ENCODE results near the gene APOA5. TPM values are rescaled to one million over a fixed set of nuclear protein-coding genes. Genes with fewer than 3 reads are reported as not detected.

APOA5 gene
- total and polyA plus RNA-seq, 2 of the 13 experiments (the other 11 are each of a cell fraction or from before 2014, with no cell fraction given), result 44.0 to 49.1 TPM

DNA sequence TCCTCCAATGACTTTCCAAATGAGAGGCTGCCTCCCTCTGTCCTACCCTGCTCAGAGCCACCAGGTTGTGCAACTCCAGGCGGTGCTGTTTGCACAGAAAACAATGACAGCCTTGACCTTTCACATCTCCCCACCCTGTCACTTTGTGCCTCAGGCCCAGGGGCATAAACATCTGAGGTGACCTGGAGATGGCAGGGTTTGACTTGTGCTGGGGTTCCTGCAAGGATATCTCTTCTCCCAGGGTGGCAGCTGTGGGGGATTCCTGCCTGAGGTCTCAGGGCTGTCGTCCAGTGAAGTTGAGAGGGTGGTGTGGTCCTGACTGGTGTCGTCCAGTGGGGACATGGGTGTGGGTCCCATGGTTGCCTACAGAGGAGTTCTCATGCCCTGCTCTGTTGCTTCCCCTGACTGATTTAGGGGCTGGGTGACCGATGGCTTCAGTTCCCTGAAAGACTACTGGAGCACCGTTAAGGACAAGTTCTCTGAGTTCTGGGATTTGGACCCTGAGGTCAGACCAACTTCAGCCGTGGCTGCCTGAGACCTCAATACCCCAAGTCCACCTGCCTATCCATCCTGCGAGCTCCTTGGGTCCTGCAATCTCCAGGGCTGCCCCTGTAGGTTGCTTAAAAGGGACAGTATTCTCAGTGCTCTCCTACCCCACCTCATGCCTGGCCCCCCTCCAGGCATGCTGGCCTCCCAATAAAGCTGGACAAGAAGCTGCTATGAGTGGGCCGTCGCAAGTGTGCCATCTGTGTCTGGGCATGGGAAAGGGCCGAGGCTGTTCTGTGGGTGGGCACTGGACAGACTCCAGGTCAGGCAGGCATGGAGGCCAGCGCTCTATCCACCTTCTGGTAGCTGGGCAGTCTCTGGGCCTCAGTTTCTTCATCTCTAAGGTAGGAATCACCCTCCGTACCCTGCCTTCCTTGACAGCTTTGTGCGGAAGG, 40.9 kb upstream of the APOA5 start (continued):
- 0 out of 2 replicates have a peak, but pooled peaks have one; percentile 83 for TF ChIP-seq ZNF101 (CRISPR knock-in tag; IDR thresholded peaks at IDR 0.05; ENCODE audit: borderline replicate concordance, low read depth)
- TF ChIP-seq, protein P1, sequence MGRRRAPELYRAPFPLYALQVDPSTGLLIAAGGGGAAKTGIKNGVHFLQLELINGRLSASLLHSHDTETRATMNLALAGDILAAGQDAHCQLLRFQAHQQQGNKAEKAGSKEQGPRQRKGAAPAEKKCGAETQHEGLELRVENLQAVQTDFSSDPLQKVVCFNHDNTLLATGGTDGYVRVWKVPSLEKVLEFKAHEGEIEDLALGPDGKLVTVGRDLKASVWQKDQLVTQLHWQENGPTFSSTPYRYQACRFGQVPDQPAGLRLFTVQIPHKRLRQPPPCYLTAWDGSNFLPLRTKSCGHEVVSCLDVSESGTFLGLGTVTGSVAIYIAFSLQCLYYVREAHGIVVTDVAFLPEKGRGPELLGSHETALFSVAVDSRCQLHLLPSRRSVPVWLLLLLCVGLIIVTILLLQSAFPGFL (CRISPR knock-in tag; IDR thresholded peaks at IDR 0.05), result no peak
- no peak for TF ChIP-seq ZNF382 (CRISPR knock-in tag; IDR thresholded peaks at IDR 0.05; ENCODE audit: borderline replicate concordance)
- TF ChIP-seq SUZ12 (IDR thresholded peaks at IDR 0.05; ENCODE audit: low read depth, low read length), result no peak
- TF ChIP-seq CREM (IDR thresholded peaks at IDR 0.05), result peak; percentile 87
- TF ChIP-seq CREM (CRISPR knock-in tag; IDR thresholded peaks at IDR 0.05), result no peak
- no peak for TF ChIP-seq CCAR2 (optimal IDR thresholded peaks at IDR 0.05; ENCODE audit: low read depth, low read length)
- TF ChIP-seq GTF2F1 (IDR thresholded peaks at IDR 0.05; ENCODE audit: low read length), result no peak
- TF ChIP-seq ZKSCAN8 (CRISPR knock-in tag; IDR thresholded peaks at IDR 0.05; ENCODE audit: borderline replicate concordance), result peak; percentile 96; the same call in 1 of the 2 replicates
- peak; percentile 70; the same call in 1 of the 2 replicates for TF ChIP-seq PITX1 (CRISPR knock-in tag; IDR thresholded peaks at IDR 0.05)
- peak; percentile 29; the same call in 1 of the 2 replicates for TF ChIP-seq MAZ (IDR thresholded peaks at IDR 0.05; ENCODE audit: borderline replicate concordance, low read depth, low read length)
- peak; percentile 95 for TF ChIP-seq MAZ (CRISPR knock-in tag; IDR thresholded peaks at IDR 0.05; ENCODE audit: low read depth)
- TF ChIP-seq, protein P2, sequence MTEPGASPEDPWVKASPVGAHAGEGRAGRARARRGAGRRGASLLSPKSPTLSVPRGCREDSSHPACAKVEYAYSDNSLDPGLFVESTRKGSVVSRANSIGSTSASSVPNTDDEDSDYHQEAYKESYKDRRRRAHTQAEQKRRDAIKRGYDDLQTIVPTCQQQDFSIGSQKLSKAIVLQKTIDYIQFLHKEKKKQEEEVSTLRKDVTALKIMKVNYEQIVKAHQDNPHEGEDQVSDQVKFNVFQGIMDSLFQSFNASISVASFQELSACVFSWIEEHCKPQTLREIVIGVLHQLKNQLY (CRISPR knock-in tag; IDR thresholded peaks at IDR 0.05), result peak; percentile 94
- peak; percentile 20; the same call in 1 of the 2 replicates for TF ChIP-seq ZNF709 (CRISPR knock-in tag; IDR thresholded peaks at IDR 0.05)
- peak; percentile 91 for TF ChIP-seq KDM6A (CRISPR knock-in tag; IDR thresholded peaks at IDR 0.05; ENCODE audit: low read depth)
- no peak for TF ChIP-seq SMARCE1 (IDR thresholded peaks at IDR 0.05; ENCODE audit: borderline replicate concordance)
- TF ChIP-seq, protein P3, sequence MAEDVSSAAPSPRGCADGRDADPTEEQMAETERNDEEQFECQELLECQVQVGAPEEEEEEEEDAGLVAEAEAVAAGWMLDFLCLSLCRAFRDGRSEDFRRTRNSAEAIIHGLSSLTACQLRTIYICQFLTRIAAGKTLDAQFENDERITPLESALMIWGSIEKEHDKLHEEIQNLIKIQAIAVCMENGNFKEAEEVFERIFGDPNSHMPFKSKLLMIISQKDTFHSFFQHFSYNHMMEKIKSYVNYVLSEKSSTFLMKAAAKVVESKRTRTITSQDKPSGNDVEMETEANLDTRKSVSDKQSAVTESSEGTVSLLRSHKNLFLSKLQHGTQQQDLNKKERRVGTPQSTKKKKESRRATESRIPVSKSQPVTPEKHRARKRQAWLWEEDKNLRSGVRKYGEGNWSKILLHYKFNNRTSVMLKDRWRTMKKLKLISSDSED (CRISPR knock-in tag; IDR thresholded peaks at IDR 0.05), result no peak
- TF ChIP-seq ZNF335 (CRISPR knock-in tag; IDR thresholded peaks at IDR 0.05), result peak; percentile 90; the same call in 1 of the 2 replicates
- no peak for TF ChIP-seq ZSCAN30 (CRISPR knock-in tag; IDR thresholded peaks at IDR 0.05)
- TF ChIP-seq NKX3-1 (CRISPR knock-in tag; IDR thresholded peaks at IDR 0.05), result no peak
- TF ChIP-seq, protein P4, sequence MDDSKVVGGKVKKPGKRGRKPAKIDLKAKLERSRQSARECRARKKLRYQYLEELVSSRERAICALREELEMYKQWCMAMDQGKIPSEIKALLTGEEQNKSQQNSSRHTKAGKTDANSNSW (CRISPR knock-in tag; IDR thresholded peaks at IDR 0.05; ENCODE audit: borderline replicate concordance), result no peak
- peak; percentile 90 for TF ChIP-seq KLF11 (CRISPR knock-in tag; IDR thresholded peaks at IDR 0.05)
- no peak for TF ChIP-seq ZFYVE20 (CRISPR knock-in tag; IDR thresholded peaks at IDR 0.05; ENCODE audit: borderline replicate concordance, low read depth)
- TF ChIP-seq ZNF563 (CRISPR knock-in tag; IDR thresholded peaks at IDR 0.05), result 0 out of 2 replicates have a peak, but pooled peaks have one; percentile 50
- peak; percentile 95 for TF ChIP-seq TGIF2 (CRISPR knock-in tag; IDR thresholded peaks at IDR 0.05)

All from HepG2 (cell line).